ENCODE data around the gene BARX1. TPM values are rescaled to one million over a fixed set of nuclear protein-coding genes. Genes with fewer than 3 reads are reported as not detected.

The BARX1 gene
- total and polyA plus RNA-seq, 9 donors: 0.07 TPM; not detected in 8

GRCh38 chr9:93930070-93930469, 25.1 kb downstream of the BARX1 start:
- TF ChIP-seq POLR2A (IDR thresholded peaks at IDR 0.05) (no peak), EP300 (IDR thresholded peaks at IDR 0.05) (no peak)
- TF ChIP-seq, protein P1, sequence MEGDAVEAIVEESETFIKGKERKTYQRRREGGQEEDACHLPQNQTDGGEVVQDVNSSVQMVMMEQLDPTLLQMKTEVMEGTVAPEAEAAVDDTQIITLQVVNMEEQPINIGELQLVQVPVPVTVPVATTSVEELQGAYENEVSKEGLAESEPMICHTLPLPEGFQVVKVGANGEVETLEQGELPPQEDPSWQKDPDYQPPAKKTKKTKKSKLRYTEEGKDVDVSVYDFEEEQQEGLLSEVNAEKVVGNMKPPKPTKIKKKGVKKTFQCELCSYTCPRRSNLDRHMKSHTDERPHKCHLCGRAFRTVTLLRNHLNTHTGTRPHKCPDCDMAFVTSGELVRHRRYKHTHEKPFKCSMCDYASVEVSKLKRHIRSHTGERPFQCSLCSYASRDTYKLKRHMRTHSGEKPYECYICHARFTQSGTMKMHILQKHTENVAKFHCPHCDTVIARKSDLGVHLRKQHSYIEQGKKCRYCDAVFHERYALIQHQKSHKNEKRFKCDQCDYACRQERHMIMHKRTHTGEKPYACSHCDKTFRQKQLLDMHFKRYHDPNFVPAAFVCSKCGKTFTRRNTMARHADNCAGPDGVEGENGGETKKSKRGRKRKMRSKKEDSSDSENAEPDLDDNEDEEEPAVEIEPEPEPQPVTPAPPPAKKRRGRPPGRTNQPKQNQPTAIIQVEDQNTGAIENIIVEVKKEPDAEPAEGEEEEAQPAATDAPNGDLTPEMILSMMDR (IDR thresholded peaks at IDR 0.05): no peak
- DNase-seq: no peak
- no peaks in the 10 kb centered on the region for H3K36me3 ChIP-seq
- intact Hi-C loops (cut with DNase I): no loop called here
- WGBS, 3 donors: 34 to 49% (median 44%) methylated on average over 8 of the region's 8 CpGs
- H3K4me3 ChIP-seq: no peak overlapping the region
- no peak overlapping the region for H3K27ac ChIP-seq
- peaks cover 0 to 3% of the 10 kb centered on the region in 2 donors for H3K9me3 ChIP-seq
- H3K4me1 ChIP-seq (ENCODE audit: insufficient read depth): no peaks in the 10 kb centered on the region
- H3K27me3 ChIP-seq: no peaks in the 10 kb centered on the region

DNA sequence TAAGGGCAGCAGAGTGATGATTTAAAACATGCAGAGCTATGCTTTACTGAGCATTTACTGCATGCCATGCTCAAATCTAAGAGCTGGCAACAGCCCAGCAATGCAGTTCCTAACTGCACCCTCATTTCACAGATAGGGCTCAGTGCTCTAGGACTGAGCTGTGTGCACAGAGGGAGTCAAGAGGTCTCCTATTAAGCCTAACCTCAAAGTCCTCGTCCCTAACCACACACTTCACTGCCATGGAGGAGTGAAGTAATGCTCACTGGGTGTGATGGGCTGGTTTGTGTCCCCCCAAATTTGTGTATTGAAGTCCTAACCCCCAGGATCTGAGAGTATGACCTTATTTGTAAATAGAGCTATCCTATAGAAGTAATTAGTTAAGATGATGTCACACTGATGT, 25.9 kb downstream of the BARX1 start:
- WGBS, 3 donors: 67 to 83% (median 73%) methylated on average over 1 of the region's 1 CpG
- no peak for DNase-seq
- H3K9me3 ChIP-seq: peaks cover 0 to 3% of the 10 kb centered on the region in 2 donors
- no peaks in the 10 kb centered on the region for H3K27me3 ChIP-seq
- no peak for TF ChIP-seq EP300 (IDR thresholded peaks at IDR 0.05)
- TF ChIP-seq POLR2A (IDR thresholded peaks at IDR 0.05): no peak
- TF ChIP-seq, protein P1 (IDR thresholded peaks at IDR 0.05): no peak
- no peaks in the 10 kb centered on the region for H3K4me1 ChIP-seq (ENCODE audit: insufficient read depth)
- no peaks in the 10 kb centered on the region for H3K36me3 ChIP-seq
- no peak overlapping the region for H3K4me3 ChIP-seq
- no peak overlapping the region for H3K27ac ChIP-seq
- intact Hi-C loops (cut with DNase I): no loop called here

- Histone ChIP-seq H3K27me3 (no peaks in the 10 kb centered on the region), H3K4me1 (ENCODE audit: insufficient read depth) (no peaks in the 10 kb centered on the region), H3K27ac (no peak overlapping the region), H3K9me3 (no peaks in the 10 kb centered on the region), H3K4me3 (no peak overlapping the region), H3K36me3 (no peaks in the 10 kb centered on the region)
- intact Hi-C loops (cut with DNase I): no loop called here
- DNase-seq: no peak
- WGBS, 3 donors: 67 to 71% (median 71%) methylated on average over 4 of the region's 4 CpGs
- TF ChIP-seq, protein P1 (IDR thresholded peaks at IDR 0.05): no peak
- TF ChIP-seq POLR2A (IDR thresholded peaks at IDR 0.05) (no peak), EP300 (IDR thresholded peaks at IDR 0.05) (no peak)
These were observed 32.6 kb downstream of the BARX1 start for GRCh38 chr9:93922535-93922934.

DNA sequence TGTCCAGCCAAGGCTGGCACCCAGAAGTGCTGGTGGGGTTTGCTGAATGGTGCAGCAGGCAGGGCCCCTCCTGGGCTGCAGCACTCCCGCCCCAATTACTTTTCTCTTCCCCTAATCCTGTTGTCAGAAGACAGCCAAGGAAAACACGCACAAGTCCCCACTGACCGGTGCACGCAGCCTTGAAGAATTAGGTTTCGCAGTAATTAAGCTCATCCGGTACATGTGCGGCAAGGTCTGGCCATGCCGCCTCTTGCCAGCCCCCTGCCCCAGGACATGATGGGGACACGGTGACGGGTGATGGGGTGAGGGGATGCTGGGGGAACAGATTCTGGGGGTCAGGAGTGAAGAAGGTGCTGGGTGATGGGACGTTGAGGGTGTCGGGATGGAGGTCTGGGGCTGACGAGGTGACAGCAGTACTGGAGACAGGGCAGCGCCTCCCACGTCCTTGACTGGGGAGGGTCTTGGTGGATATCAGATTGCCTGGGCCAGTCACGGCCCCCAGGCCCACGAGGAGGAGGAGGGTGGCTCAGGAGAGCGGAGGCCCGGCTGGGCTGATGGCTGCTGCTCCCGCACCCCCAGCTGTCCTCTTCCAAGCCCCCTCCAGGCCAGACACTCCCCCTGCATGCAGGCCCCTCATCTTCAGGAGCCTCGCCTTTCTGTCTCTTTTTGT, 34.9 kb downstream of the BARX1 start:
- no peaks in the 10 kb centered on the region for H3K27me3 ChIP-seq
- intact Hi-C loops (cut with DNase I): no loop called here
- 45 to 59% (median 57%) methylated on average over 21 of the region's 21 CpGs for WGBS, 3 donors
- TF ChIP-seq, protein P1 (IDR thresholded peaks at IDR 0.05): no peak
- TF ChIP-seq POLR2A (IDR thresholded peaks at IDR 0.05): no peak
- H3K4me3 ChIP-seq: no peak overlapping the region
- H3K9me3 ChIP-seq: no peaks in the 10 kb centered on the region
- H3K27ac ChIP-seq: no peak overlapping the region
- DNase-seq: no peak
- H3K36me3 ChIP-seq: no peaks in the 10 kb centered on the region
- H3K4me1 ChIP-seq (ENCODE audit: insufficient read depth): no peaks in the 10 kb centered on the region

Measured in ovary (tissue), 9 donors.